RKO (cell line): ENCODE results near the gene ARSJ.
A peak's percentile ranks its signal among the peaks of the same experiment; 100 is the strongest.
"Not testable (repeated sequence)": the region's sequence is repeated elsewhere in the genome, so short reads cannot be mapped to it uniquely, and the experiment has no call there.

Source experiments
- DNase-seq: peaks from one replicate; pipeline ENCODE4 v3.0.0-alpha.2; 2016; ENCODE audit warnings: low spot score

ARSJ gene

GRCh38 chr4:113958766-113959538 is 20.5 kb downstream of the ARSJ start:
- DNase-seq: peak; percentile 96

GRCh38 chr4:113957956-113958355 is 21.5 kb downstream of the ARSJ start:
- DNase-seq: no peak

GRCh38 chr4:113955948-113956347 is 23.5 kb downstream of the ARSJ start:
- DNase-seq: no peak

- no peak for DNase-seq
Observed at GRCh38 chr4:113955411-113955810, 24.0 kb downstream of the ARSJ start.

- DNase-seq: no peak
Observed at GRCh38 chr4:113953888-113954287, 25.6 kb downstream of the ARSJ start.

- peak; percentile 32 for DNase-seq
Observed at GRCh38 chr4:113952452-113953029, 26.9 kb downstream of the ARSJ start.

- DNase-seq: no peak
Observed at GRCh38 chr4:113951263-113951662, 28.2 kb downstream of the ARSJ start.

GRCh38 chr4:113950207-113950606 is 29.2 kb downstream of the ARSJ start:
- no peak for DNase-seq

- DNase-seq: no peak
Observed at GRCh38 chr4:113947484-113947883, 32.0 kb downstream of the ARSJ start.

- no peak for DNase-seq
Observed at GRCh38 chr4:113945906-113946305, 33.5 kb downstream of the ARSJ start.

GRCh38 chr4:113943863-113944262 is 35.6 kb downstream of the ARSJ start:
- DNase-seq: no peak

GRCh38 chr4:113943085-113943484 is 36.4 kb downstream of the ARSJ start:
- no peak for DNase-seq

GRCh38 chr4:113941836-113942235 is 37.6 kb downstream of the ARSJ start:
- no peak for DNase-seq

GRCh38 chr4:113940103-113940502 is 39.3 kb downstream of the ARSJ start:
- DNase-seq: not testable (repeated sequence)

- DNase-seq: no peak
Observed at GRCh38 chr4:113935190-113935589, 44.3 kb downstream of the ARSJ start.

- not testable (repeated sequence) for DNase-seq
Observed at GRCh38 chr4:113924706-113925105, 54.7 kb downstream of the ARSJ start.

GRCh38 chr4:113921089-113921794 is 58.2 kb downstream of the ARSJ start:
- DNase-seq: no peak

GRCh38 chr4:113919611-113920010 is 59.8 kb downstream of the ARSJ start:
- DNase-seq: no peak

GRCh38 chr4:113919145-113919544 is 60.3 kb downstream of the ARSJ start:
- DNase-seq: no peak

GRCh38 chr4:113908829-113909228 is 70.6 kb downstream of the ARSJ start:
- no peak for DNase-seq

- DNase-seq: no peak
Observed at GRCh38 chr4:113907559-113907958, 71.9 kb downstream of the ARSJ start.

- DNase-seq: no peak
Observed at GRCh38 chr4:113905301-113905700, 74.1 kb downstream of the ARSJ start.

GRCh38 chr4:113904877-113905276 is 74.6 kb downstream of the ARSJ start:
- no peak for DNase-seq
